ENCODE data around the gene ADCY2.

Gene ADCY2

GRCh38 chr5:7855611-7856010 is 459.7 kb downstream of the ADCY2 start:
- TF ChIP-seq ZNF70 (CRISPR knock-in tag; IDR thresholded peaks at IDR 0.05) (no peak), TSHZ2 (CRISPR knock-in tag; IDR thresholded peaks at IDR 0.05) (no peak), PPARA (CRISPR knock-in tag; IDR thresholded peaks at IDR 0.05; ENCODE audit: borderline replicate concordance) (no peak), GLIS3 (CRISPR knock-in tag; IDR thresholded peaks at IDR 0.05) (no peak), CSRNP3 (CRISPR knock-in tag; IDR thresholded peaks at IDR 0.05) (no peak), SNAI2 (CRISPR knock-in tag; IDR thresholded peaks at IDR 0.05) (no peak), BACH2 (CRISPR knock-in tag; IDR thresholded peaks at IDR 0.05; ENCODE audit: borderline replicate concordance) (no peak), ESRRG (CRISPR knock-in tag; IDR thresholded peaks at IDR 0.05) (no peak), RARB (CRISPR knock-in tag; IDR thresholded peaks at IDR 0.05) (no peak), TOX (CRISPR knock-in tag; IDR thresholded peaks at IDR 0.05; ENCODE audit: borderline replicate concordance) (no peak)
- TF ChIP-seq, protein P1, sequence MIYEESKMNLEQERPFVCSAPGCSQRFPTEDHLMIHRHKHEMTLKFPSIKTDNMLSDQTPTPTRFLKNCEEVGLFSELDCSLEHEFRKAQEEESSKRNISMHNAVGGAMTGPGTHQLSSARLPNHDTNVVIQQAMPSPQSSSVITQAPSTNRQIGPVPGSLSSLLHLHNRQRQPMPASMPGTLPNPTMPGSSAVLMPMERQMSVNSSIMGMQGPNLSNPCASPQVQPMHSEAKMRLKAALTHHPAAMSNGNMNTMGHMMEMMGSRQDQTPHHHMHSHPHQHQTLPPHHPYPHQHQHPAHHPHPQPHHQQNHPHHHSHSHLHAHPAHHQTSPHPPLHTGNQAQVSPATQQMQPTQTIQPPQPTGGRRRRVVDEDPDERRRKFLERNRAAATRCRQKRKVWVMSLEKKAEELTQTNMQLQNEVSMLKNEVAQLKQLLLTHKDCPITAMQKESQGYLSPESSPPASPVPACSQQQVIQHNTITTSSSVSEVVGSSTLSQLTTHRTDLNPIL (CRISPR knock-in tag; IDR thresholded peaks at IDR 0.05; ENCODE audit: low read depth): no peak
- ATAC-seq: no peak

- TF ChIP-seq ISL1 (CRISPR knock-in tag; IDR thresholded peaks at IDR 0.05): no peak
- TF ChIP-seq ZNF8 (CRISPR knock-in tag; IDR thresholded peaks at IDR 0.05): no peak
- TF ChIP-seq ZNF565 (CRISPR knock-in tag; conservative IDR thresholded peaks at IDR 0.05; ENCODE audit: low read depth): no peak
- no peak for TF ChIP-seq PPARA (CRISPR knock-in tag; IDR thresholded peaks at IDR 0.05; ENCODE audit: borderline replicate concordance)
- TF ChIP-seq ESRRG (CRISPR knock-in tag; IDR thresholded peaks at IDR 0.05): no peak
- TF ChIP-seq ZFP30 (CRISPR knock-in tag; IDR thresholded peaks at IDR 0.05): no peak
- TF ChIP-seq, protein P1 (CRISPR knock-in tag; IDR thresholded peaks at IDR 0.05; ENCODE audit: low read depth): no peak
- TF ChIP-seq TOX (CRISPR knock-in tag; IDR thresholded peaks at IDR 0.05; ENCODE audit: borderline replicate concordance): no peak
- TF ChIP-seq RARB (CRISPR knock-in tag; IDR thresholded peaks at IDR 0.05): no peak
- no peak for TF ChIP-seq ZC3H10 (CRISPR knock-in tag; IDR thresholded peaks at IDR 0.05)
- peak; percentile 96 for ATAC-seq
Observed at GRCh38 chr5:7856855-7857254, 460.9 kb downstream of the ADCY2 start.

- TF ChIP-seq GLIS3 (CRISPR knock-in tag; IDR thresholded peaks at IDR 0.05) (no peak), RARB (CRISPR knock-in tag; IDR thresholded peaks at IDR 0.05) (no peak), ZFP30 (CRISPR knock-in tag; IDR thresholded peaks at IDR 0.05) (no peak), OSR1 (CRISPR knock-in tag; IDR thresholded peaks at IDR 0.05) (no peak)
- peak; percentile 14; the same call in 2 of the 3 replicates for ATAC-seq
Observed at GRCh38 chr5:7857361-7857760, 461.4 kb downstream of the ADCY2 start.

- TF ChIP-seq TSHZ2 (CRISPR knock-in tag; IDR thresholded peaks at IDR 0.05) (no peak), OSR1 (CRISPR knock-in tag; IDR thresholded peaks at IDR 0.05) (no peak), ZNF8 (CRISPR knock-in tag; IDR thresholded peaks at IDR 0.05) (no peak), ZFP3 (CRISPR knock-in tag; IDR thresholded peaks at IDR 0.05) (no peak), GLIS3 (CRISPR knock-in tag; IDR thresholded peaks at IDR 0.05) (no peak), ZC3H10 (CRISPR knock-in tag; IDR thresholded peaks at IDR 0.05) (no peak), ESRRG (CRISPR knock-in tag; IDR thresholded peaks at IDR 0.05) (no peak)
- TF ChIP-seq, protein P2, sequence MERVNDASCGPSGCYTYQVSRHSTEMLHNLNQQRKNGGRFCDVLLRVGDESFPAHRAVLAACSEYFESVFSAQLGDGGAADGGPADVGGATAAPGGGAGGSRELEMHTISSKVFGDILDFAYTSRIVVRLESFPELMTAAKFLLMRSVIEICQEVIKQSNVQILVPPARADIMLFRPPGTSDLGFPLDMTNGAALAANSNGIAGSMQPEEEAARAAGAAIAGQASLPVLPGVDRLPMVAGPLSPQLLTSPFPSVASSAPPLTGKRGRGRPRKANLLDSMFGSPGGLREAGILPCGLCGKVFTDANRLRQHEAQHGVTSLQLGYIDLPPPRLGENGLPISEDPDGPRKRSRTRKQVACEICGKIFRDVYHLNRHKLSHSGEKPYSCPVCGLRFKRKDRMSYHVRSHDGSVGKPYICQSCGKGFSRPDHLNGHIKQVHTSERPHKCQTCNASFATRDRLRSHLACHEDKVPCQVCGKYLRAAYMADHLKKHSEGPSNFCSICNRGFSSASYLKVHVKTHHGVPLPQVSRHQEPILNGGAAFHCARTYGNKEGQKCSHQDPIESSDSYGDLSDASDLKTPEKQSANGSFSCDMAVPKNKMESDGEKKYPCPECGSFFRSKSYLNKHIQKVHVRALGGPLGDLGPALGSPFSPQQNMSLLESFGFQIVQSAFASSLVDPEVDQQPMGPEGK (CRISPR knock-in tag; IDR thresholded peaks at IDR 0.05; ENCODE audit: borderline replicate concordance): no peak
- ATAC-seq: peak; percentile 35
Observed at GRCh38 chr5:7857926-7858632, 462.1 kb downstream of the ADCY2 start.

Measured in SK-N-SH treated with all-trans-retinoic acid at 6 μM for 48 hours (cell line).